A673 (cell line): ENCODE results near the gene ZBTB7B. TPM values are rescaled to one million over a fixed set of nuclear protein-coding genes. Genes with fewer than 3 reads are reported as not detected.

Source experiments
- BruUV-seq: library from RNA; stranded (reverse); fragments of 400-500 nt; replicated peaks from 2 replicates; lab custom pipeline; 2021; lab: Mats Ljungman, UMichigan
- CTCF ChIA-PET: fragments of 300-600 bp; sonication (Branson Sonifier 250); formaldehyde crosslinking; loops from one replicate; lab custom pipeline; 2022; ENCODE audit warnings: antibody characterized with exemption; lab: Charles Lee
- POLR2A ChIA-PET: fragments of 300-600 bp; sonication (Branson Sonifier 250); formaldehyde crosslinking; loops from one replicate; lab custom pipeline; 2022; ENCODE audit warnings: antibody characterized with exemption; ENCODE audit not compliant: low non-redundant PET; lab: Charles Lee
- DNase-seq: peaks from one replicate; pipeline ENCODE4 v3.0.0-alpha.2; 2015; ENCODE audit warnings: low spot score
- H3K27ac ChIP-seq: fragments of 200-600 bp; sonication (generic); 2 replicates; pipeline ENCODE4 v1.5.1; 2016; ENCODE audit warnings: mixed run types, low read depth, mild to moderate bottlenecking, mixed read lengths, antibody characterized with exemption, low read length; ENCODE audit not compliant: poor library complexity, severe bottlenecking
- H3K27me3 ChIP-seq: fragments of 200-600 bp; sonication (generic); replicated peaks from 2 replicates; pipeline ENCODE4 v1.6.1; 2017; ENCODE audit warnings: mixed run types, low read depth, mild to moderate bottlenecking, mixed read lengths, antibody characterized with exemption, low read length; ENCODE audit not compliant: insufficient read depth, poor library complexity
- H3K36me3 ChIP-seq: fragments of 200-600 bp; sonication (generic); 2 replicates; pipeline ENCODE4 v1.6.1; 2016; ENCODE audit warnings: mixed run types, mild to moderate bottlenecking, mixed read lengths, antibody characterized with exemption, low read length; ENCODE audit not compliant: insufficient read depth, poor library complexity, severe bottlenecking
- H3K4me1 ChIP-seq: fragments of 200-600 bp; sonication (generic); 2 replicates; pipeline ENCODE4 v1.6.1; 2017; ENCODE audit warnings: mixed run types, mild to moderate bottlenecking, mixed read lengths, antibody characterized with exemption, low read length; ENCODE audit not compliant: insufficient read depth, poor library complexity, severe bottlenecking
- H3K4me3 ChIP-seq: fragments of 200-600 bp; sonication (generic); 2 replicates; pipeline ENCODE4 v1.5.1; 2016; ENCODE audit warnings: low read depth, mixed run types, mild to moderate bottlenecking, mixed read lengths, low read length; ENCODE audit not compliant: poor library complexity, severe bottlenecking
- H3K9me3 ChIP-seq: fragments of 200-600 bp; sonication (generic); 2 replicates; pipeline ENCODE4 v1.6.1; 2016; ENCODE audit warnings: mixed run types, low read depth, mild to moderate bottlenecking, mixed read lengths, antibody characterized with exemption, low read length; ENCODE audit not compliant: poor library complexity, severe bottlenecking
- EZH2 ChIP-seq: fragments of 200-600 bp; sonication (generic); IDR thresholded peaks from 2 replicates; pipeline ENCODE4 v1.6.1; 2017; ENCODE audit warnings: borderline replicate concordance, low read depth, mild to moderate bottlenecking, mixed read lengths, antibody characterized with exemption, low read length; ENCODE audit not compliant: poor library complexity, severe bottlenecking
- intact Hi-C: fragments of 100-400 bp; cut with micrococcal nuclease; formaldehyde crosslinking; loops from one replicate; pipeline ENCODE4 v1.10.0; 2022; ENCODE audit not compliant: unreplicated experiment
- total RNA-seq: library from RNA; stranded (reverse); gene quantifications from 2 replicates; pipeline ENCODE4 v1.2.3, GENCODE V29; 2021
- TF ChIP-seq, protein P1 (sequence below): fragments of 300-800, 200-600 bp; sonication (generic); conservative IDR thresholded peaks from 2 replicates; pipeline ENCODE4 v1.5.1; 2017; ENCODE audit warnings: low read depth, mild to moderate bottlenecking, antibody characterized with exemption, low read length, moderate library complexity, mixed read lengths

Gene ZBTB7B
- total RNA-seq, 1 experiment from 2014 or later = 19.2 TPM

DNA sequence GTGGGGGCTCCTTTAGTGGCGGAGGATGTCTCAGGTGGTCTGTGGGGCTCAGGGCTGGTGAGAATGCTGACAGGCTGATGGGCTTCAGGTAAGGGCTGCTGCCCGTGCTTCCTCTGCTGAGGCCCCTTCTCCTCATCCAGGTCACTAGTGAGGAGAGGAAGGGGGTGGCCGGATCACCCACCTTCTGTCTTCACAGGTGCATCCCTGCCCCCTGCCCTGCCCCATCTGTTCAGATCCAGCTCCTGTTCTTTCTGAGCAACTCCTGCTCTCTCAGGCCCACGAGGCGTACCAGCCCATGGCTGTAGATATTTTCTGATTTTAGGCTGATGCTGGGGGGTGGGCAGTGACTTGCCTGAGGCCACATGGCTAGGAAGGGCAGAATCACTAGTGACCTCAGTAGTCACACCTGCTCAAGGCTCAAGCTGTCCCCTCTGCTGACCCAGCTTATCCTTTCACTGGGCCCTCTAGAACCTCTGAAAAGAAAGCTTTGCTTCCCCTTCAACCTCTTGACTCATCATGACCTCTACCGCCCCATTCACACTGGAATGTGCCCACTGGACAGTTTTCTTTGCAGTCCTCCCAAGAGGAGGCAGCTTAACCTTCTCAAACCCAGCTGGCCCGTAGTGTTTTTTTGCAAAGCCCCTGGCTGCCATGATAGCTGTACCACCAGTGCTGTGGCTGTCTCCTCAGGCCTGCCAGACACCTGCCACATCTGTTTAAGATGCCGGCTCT, 16.2 kb downstream of the ZBTB7B start:
- CTCF ChIA-PET = interaction anchor here (0.6 kb wide), 1 partner anchor 14 kb away, joined by 9 read pairs; no protein-coding TSS in a partner anchor
- Histone ChIP-seq H3K27ac (no peak overlapping the region), H3K36me3 (peaks cover 16% of the 10 kb centered on the region), H3K9me3 (no peaks in the 10 kb centered on the region), H3K4me1 (peaks cover 13% of the 10 kb centered on the region), H3K27me3 (no peaks in the 10 kb centered on the region), H3K4me3 (no peak overlapping the region)
- DNase-seq = no peak
- intact Hi-C loops = no loop called here
- BruUV-seq = no TSS peak
- POLR2A ChIA-PET = interaction anchor here (0.7 kb wide), 1 partner anchor 21 kb away, joined by 3 read pairs; no protein-coding TSS in a partner anchor
- TF ChIP-seq, protein P1, sequence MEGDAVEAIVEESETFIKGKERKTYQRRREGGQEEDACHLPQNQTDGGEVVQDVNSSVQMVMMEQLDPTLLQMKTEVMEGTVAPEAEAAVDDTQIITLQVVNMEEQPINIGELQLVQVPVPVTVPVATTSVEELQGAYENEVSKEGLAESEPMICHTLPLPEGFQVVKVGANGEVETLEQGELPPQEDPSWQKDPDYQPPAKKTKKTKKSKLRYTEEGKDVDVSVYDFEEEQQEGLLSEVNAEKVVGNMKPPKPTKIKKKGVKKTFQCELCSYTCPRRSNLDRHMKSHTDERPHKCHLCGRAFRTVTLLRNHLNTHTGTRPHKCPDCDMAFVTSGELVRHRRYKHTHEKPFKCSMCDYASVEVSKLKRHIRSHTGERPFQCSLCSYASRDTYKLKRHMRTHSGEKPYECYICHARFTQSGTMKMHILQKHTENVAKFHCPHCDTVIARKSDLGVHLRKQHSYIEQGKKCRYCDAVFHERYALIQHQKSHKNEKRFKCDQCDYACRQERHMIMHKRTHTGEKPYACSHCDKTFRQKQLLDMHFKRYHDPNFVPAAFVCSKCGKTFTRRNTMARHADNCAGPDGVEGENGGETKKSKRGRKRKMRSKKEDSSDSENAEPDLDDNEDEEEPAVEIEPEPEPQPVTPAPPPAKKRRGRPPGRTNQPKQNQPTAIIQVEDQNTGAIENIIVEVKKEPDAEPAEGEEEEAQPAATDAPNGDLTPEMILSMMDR = no peak
- TF ChIP-seq EZH2 = no peak

DNA sequence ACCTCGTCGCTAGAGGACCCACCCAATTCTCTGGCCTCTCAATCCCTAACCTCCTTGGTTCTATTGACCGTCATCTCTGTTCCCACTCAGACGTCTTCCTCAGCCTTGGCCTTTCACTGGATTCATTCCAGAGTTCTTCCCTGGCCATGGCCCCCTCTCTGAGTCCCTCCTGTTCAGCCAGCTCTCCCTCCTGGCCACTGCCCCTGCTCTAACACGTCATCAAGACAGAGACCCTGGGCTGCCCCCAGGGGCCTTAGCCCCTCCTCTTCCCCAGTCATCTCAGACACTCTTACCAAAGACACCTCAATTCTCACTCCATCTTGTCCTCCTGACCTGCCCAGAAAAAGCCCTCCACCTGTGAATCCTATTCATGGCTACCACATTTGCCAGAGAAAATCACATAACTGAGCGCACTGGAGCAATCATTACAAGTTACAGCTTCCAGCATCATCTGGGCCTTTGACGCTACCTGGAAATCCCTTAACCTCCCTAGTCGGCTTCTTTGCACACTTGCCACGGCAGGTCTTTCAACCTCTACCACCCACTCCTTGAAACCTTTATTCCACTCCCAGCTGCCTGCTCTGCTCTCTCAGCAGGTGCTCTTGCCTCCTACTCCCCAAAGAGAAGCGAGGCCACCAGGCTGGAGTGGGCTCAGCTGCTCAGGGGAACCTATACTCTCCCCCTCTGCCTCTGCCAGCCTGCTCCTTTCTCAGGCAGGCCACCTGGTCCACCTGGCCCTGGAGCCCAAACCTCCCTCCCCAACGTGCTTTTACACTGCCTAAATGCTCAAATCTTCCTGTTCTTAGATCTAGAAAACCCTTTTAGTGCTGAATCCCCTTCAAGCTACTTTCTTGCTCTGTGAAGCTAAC, 17.0 kb downstream of the ZBTB7B start:
- intact Hi-C loops = no loop called here
- Histone ChIP-seq H3K27ac (no peak overlapping the region), H3K4me3 (no peak overlapping the region), H3K27me3 (no peaks in the 10 kb centered on the region), H3K9me3 (no peaks in the 10 kb centered on the region), H3K4me1 (peaks cover 13% of the 10 kb centered on the region), H3K36me3 (peaks cover 13% of the 10 kb centered on the region)
- CTCF ChIA-PET = interaction anchor here (0.6 kb wide), 1 partner anchor 15 kb away, joined by 9 read pairs; no protein-coding TSS in a partner anchor
- BruUV-seq = no TSS peak
- POLR2A ChIA-PET = no interaction called here
- DNase-seq = no peak
- no peak for TF ChIP-seq EZH2
- TF ChIP-seq, protein P1 = no peak

DNA sequence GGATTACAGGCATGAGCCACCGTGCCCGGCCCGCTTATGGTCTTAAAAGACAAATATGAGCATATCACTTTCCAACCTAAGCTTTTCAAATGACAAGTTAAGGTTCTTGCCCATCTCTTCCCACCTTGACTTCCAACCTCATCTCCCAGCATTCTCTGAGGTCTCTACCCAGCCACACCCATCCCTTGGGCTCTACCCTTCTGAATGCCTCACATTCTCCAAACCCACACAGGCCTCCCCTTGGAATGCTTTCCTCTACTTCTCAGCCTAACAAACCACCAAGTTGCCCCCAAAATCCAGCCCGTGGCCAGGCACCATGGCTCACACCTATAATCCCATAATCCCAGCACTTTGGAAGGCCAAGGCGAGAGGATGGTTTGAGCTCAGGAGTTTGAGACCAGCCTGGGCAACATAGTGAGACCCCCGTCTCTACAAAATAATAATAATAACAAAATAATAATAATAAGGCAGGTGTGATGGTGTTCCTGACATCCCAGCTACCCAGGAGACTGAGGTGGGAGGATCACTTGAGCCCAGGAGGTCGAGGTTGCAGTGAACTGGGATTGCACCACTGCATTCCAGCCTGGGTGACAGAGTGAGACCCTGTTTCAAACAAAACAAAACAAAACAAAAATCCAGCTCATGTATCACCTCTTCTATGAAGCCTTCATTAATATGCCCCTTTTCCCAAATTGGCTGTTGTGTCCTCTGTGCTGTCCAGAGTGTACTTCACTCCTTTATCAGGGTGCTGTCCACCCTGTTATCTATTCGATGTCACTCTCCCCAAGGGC, 19.7 kb downstream of the ZBTB7B start:
- Histone ChIP-seq H3K36me3 (no peaks in the 10 kb centered on the region), H3K27me3 (no peaks in the 10 kb centered on the region), H3K4me3 (no peak overlapping the region), H3K27ac (no peak overlapping the region), H3K9me3 (no peaks in the 10 kb centered on the region), H3K4me1 (peaks cover 6% of the 10 kb centered on the region)
- TF ChIP-seq, protein P1 = no peak
- TF ChIP-seq EZH2 = no peak
- BruUV-seq = no TSS peak
- intact Hi-C loops = no loop called here
- ChIA-PET CTCF (no interaction called here), POLR2A (no interaction called here)
- DNase-seq = no peak
